GM19395 (cell line): Measurements from ENCODE around the gene KCND3.

ENCODE experiments used
- ATAC-seq: cut with Tn5 transposase; IDR thresholded peaks from one replicate; pipeline ENCODE4 v1.9.1; 2021; ENCODE audit warnings: mild to moderate bottlenecking, moderate library complexity; ENCODE audit not compliant: unreplicated experiment

Gene KCND3

GRCh38 chr1:111784273-111784901 is 205.1 kb downstream of the KCND3 start:
- ATAC-seq: no peak

GRCh38 chr1:111779546-111779945 is 209.9 kb downstream of the KCND3 start:
- ATAC-seq: no peak

- no peak for ATAC-seq
Observed at GRCh38 chr1:111778541-111779051, 210.9 kb downstream of the KCND3 start.

GRCh38 chr1:111778066-111778465 is 211.4 kb downstream of the KCND3 start:
- no peak for ATAC-seq

- ATAC-seq: no peak
Observed at GRCh38 chr1:111777301-111777700, 212.2 kb downstream of the KCND3 start.

- ATAC-seq: no peak
Observed at GRCh38 chr1:111776861-111777260, 212.6 kb downstream of the KCND3 start.

GRCh38 chr1:111776391-111776790 is 213.1 kb downstream of the KCND3 start:
- no peak for ATAC-seq

- ATAC-seq: no peak
Observed at GRCh38 chr1:111775966-111776365, 213.5 kb downstream of the KCND3 start.

GRCh38 chr1:111770916-111771315 is 218.6 kb downstream of the KCND3 start:
- no peak for ATAC-seq

GRCh38 chr1:111769517-111770146 is 219.8 kb downstream of the KCND3 start:
- ATAC-seq: no peak

- no peak for ATAC-seq
Observed at GRCh38 chr1:111768625-111769024, 220.8 kb downstream of the KCND3 start.

- no peak for ATAC-seq
Observed at GRCh38 chr1:111768023-111768422, 221.4 kb downstream of the KCND3 start.

GRCh38 chr1:111762332-111762731 is 227.1 kb downstream of the KCND3 start:
- ATAC-seq: no peak

- ATAC-seq: no peak
Observed at GRCh38 chr1:111761717-111762116, 227.8 kb downstream of the KCND3 start.

GRCh38 chr1:111758373-111758772 is 231.1 kb downstream of the KCND3 start:
- no peak for ATAC-seq

GRCh38 chr1:111756124-111756513 is 233.3 kb downstream of the KCND3 start:
- peak; percentile 28 for ATAC-seq

- peak; percentile 84 for ATAC-seq
Observed at GRCh38 chr1:111755331-111756123, 233.9 kb downstream of the KCND3 start, which contains the start of gene DDX20. Gene DDX20 (plus strand): TSS chr1:111755901. CDS start chr1:111755925, 24 bp downstream.

GRCh38 chr1:111754984-111755330 is 234.5 kb downstream of the KCND3 start:
- ATAC-seq: peak; percentile 24

GRCh38 chr1:111751906-111752575 is 237.4 kb downstream of the KCND3 start:
- no peak for ATAC-seq

- ATAC-seq: no peak
Observed at GRCh38 chr1:111750856-111751255, 238.6 kb downstream of the KCND3 start.

GRCh38 chr1:111749628-111750027 is 239.8 kb downstream of the KCND3 start:
- no peak for ATAC-seq
